Measurements from ENCODE around the gene SMIM32.

- no peak for TF ChIP-seq CTCF (IDR thresholded peaks at IDR 0.05)
- no peak for TF ChIP-seq POLR2A (IDR thresholded peaks at IDR 0.05)
Observed at GRCh38 chr5:136222580-136223235, 29.7 kb upstream of the SMIM32 start.

Data from adrenal gland (tissue), 5 donors.